ENCODE results near the gene NPHP1. TPM values are rescaled to one million over a fixed set of nuclear protein-coding genes. Genes with fewer than 3 reads are reported as not detected.
A peak's percentile ranks its signal among the peaks of the same experiment; 100 is the strongest.
"Not testable (repeated sequence)": the region's sequence is repeated elsewhere in the genome, so short reads cannot be mapped to it uniquely, and the experiment has no call there.

NPHP1 gene
- total RNA-seq, result 0.15 TPM

DNA sequence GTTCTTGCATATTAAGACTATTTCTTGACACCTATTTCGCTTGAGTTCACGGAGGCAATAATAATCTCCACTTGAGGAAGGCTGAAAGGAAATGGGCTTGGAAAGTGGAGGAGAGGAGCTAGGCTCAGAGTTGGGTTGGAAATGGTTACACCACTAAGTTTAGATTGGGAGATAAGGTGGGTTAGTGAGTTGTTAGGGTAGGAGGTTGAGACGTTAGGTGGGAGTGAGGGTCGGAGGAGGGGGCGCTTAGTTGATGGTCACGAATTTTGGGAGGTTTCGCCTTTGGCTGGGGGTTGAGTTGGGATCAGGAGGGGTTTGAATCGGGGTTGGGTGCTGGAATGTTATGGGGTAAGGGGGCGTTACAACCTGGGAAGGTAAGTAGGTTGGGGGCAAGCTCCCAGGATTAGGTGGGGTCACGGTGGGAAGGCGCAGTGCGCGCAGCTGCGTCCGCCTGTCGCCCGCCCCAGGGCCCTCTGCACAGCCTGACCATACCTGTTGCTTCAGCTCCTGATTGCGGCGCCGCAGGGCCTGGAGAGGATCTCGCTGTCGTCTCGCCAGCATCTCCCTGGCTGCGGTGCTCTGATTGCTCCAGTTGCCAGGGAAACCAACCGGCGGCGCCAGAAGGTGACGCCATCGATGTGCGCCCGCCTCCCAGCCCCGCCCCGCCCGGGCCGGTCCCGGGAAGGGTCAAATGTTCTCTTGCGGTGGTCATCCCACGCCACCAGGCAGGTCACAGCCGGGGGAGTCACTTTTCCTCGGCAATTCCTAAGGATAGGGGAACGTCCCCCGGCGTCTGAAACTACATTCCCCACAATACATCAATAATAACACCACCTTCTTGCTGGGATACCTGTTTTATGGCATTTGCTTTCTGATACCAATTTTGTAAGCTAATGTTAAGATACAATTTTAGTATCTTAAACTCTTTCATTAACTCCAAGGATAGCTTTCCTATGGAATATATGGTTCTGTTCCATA lies at the start of gene NPHP1:
NPHP1 (minus strand) TSS at position 606 of the 978 bp plus-strand sequence; CDS start at position 561, 45 bp downstream.
- DNase-seq (ENCODE audit: low spot score), result peak; percentile 90
- peak; percentile 99 for ATAC-seq

- DNase-seq (ENCODE audit: low spot score); ATAC-seq: not testable (repeated sequence)
Measured at GRCh38 chr2:110248081-110248795, 43.4 kb upstream of the NPHP1 start.

- peak; percentile 82 for ATAC-seq
Measured at GRCh38 chr2:110245488-110246435, 40.9 kb upstream of the NPHP1 start.

DNA sequence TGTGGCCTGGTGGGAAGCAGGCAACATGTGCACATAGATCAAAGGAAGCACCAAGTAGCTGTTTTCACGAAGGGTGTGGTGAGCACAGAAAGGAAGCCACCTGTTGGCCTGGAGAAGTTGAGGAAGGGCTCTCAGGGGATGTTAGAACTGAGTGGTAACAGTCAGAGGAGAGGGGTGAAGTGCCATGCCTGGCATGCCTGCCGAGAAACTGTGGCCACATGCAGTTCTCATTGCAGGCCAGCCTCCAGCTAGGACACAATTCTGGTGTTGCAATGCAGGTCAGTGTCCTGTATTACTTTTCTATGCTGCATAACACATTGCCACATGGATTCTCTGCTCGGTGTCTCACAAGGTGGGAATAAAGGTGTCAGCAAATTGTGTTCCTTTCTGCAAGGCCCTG lies 38.5 kb upstream of the NPHP1 start:
- DNase-seq (ENCODE audit: low spot score), result not testable (repeated sequence)
- peak; percentile 73 for ATAC-seq

More at GRCh38 chr2:110245488-110246435, 40.9 kb upstream of the NPHP1 start:
- not testable (repeated sequence) for DNase-seq (ENCODE audit: low spot score)

DNA sequence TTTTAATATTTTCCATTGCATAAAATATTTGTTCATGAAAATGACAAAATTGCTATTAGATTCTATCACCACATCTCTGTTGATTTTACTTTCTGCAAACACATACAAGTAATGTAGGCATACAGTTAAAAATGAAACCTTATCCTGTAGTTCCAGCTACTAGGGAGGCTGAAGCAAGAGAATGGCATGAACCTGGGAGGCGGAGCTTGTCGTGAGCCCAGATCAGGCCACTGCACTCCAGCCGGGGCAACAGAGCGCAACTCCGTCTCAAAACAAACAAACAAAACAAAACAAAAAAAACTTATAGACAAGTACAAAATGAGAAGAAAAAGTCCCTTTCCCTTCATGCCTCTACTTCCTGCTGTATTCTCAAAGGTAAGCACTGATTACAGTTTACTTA lies 29.7 kb upstream of the NPHP1 start:
- ATAC-seq, result peak; percentile 66
- DNase-seq (ENCODE audit: low spot score), result not testable (repeated sequence)

GRCh38 chr2:110229886-110230285 lies 25.1 kb upstream of the NPHP1 start:
- ATAC-seq; DNase-seq (ENCODE audit: low spot score): not testable (repeated sequence)

DNA sequence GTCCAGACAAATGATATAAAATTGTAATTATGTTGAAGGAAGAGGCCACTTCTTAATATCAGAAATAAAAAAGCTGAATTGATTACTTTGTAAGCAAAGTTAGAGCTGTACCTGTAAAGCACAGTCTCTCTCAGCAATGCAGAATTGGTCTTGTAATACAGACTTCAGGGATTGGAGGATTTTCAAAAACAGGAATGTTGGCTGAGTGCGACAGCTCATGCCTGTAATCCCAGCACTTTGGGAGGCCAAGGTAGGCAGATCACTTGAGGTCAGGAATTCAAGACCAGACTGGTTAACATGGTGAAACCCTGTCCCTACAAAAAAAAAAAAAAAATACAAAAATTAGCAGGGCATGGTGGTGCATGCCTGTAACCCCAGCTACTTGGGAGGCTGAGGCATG lies 17.8 kb upstream of the NPHP1 start:
- not testable (repeated sequence) for DNase-seq (ENCODE audit: low spot score); ATAC-seq

DNA sequence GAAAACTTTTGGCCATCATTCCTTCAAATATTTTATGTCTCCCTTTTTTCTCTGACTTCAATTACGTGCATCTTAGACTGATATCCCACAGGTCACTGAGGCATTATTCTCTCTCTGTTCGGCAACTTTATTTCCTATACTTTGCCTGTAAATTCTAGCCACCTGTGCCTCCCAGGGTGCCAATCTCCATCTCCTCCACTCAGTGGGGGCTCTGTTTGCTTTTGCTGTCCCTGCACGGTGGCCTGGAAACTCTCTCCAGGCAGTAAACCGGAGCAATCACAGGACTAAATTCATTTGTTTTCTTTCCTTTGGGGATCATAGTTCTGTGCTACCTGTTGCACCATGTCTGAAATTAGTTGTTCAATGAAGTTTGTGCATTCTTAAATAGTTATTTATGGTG lies 17.1 kb upstream of the NPHP1 start:
- DNase-seq (ENCODE audit: low spot score) (no peak), ATAC-seq (no peak)

GRCh38 chr2:110220190-110220564 lies 15.4 kb upstream of the NPHP1 start:
- ATAC-seq, result no peak

DNA sequence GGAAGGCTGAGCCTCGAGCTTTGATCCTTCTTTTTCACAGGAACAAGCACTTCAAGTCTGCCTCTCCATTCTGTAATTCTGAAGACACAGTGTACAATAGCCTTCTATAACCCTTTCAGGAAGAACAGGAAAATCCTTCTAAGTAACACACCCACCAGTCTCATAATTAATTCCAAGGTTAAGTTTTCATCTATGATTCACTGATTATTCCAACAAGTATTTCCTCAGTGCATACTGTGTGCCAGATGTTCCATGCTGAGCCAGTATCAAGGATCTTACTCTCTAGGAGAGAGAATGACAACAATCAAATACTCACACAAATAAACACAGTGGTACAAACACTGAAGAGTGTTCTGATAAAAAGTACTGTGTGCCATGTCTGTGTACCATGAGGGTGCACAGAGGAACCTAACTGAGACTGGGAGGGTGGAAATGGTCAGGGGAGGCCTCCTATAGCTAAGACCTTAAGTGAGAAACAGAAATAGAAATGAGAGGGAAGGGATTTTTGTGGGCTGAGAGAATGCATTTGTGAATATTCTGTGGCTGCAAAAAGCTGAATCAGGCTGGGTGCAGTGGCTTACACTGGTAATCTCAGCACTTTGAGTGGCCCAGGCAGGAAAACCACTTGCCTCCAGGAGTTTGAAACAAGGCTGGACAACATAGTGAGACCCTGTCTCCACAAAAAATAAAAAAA lies 14.8 kb upstream of the NPHP1 start:
- ATAC-seq, result no peak
- DNase-seq (ENCODE audit: low spot score), result no peak

More at GRCh38 chr2:110220190-110220564, 15.4 kb upstream of the NPHP1 start:
- no peak for DNase-seq (ENCODE audit: low spot score)

- not testable (repeated sequence) for DNase-seq (ENCODE audit: low spot score); ATAC-seq
Measured at GRCh38 chr2:110218889-110219288, 14.1 kb upstream of the NPHP1 start.

GRCh38 chr2:110216803-110217202 lies 12.0 kb upstream of the NPHP1 start:
- DNase-seq (ENCODE audit: low spot score), result no peak
- ATAC-seq, result no peak

DNA sequence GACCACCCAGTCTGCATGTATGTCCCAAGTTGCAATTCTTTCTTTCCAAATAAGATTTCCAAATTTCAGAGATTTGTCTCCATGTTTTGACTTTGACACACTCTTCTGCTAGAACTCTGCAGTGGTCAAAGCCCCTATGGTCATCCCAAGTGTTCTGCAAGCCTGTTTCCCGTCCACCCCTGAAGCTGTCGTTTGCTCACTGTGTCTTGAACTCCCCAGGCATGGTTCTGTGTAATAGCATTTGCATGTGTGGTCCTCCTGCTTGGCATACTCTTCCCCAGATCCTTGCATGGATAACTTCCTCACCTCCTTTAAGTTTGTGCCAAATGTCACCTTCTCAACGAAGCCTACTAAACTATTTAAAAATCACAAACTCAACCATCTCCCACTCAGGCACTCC lies 11.4 kb upstream of the NPHP1 start:
- no peak for ATAC-seq
- no peak for DNase-seq (ENCODE audit: low spot score)

DNA sequence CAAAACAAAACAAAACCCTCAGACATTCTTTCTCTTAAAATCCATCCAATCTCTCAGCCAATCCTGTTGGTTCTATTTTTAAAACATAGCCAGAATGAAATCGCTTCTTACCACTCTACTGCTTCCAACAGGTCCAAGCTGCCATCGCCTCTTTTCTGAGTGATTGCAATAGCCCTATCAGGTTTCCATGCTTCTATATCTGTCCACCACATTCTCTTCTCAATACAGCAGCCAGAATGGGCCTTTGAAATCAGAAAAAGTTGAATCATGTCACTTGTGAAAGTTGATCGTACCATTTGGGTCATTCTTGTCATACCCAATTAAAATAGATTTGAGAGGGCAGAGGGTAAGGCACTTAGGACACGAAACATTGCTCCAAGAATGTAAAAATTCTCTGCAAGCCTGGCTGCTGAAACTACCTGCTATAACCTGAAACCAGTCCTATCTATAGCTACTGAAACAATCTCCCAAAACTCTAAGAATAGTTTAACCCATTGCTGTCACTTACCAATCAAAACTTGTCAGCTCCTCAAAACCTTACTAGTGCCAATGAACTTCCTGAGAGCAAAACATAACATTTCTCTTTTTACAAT lies 10.8 kb upstream of the NPHP1 start:
- ATAC-seq (no peak), DNase-seq (ENCODE audit: low spot score) (no peak)

DNA sequence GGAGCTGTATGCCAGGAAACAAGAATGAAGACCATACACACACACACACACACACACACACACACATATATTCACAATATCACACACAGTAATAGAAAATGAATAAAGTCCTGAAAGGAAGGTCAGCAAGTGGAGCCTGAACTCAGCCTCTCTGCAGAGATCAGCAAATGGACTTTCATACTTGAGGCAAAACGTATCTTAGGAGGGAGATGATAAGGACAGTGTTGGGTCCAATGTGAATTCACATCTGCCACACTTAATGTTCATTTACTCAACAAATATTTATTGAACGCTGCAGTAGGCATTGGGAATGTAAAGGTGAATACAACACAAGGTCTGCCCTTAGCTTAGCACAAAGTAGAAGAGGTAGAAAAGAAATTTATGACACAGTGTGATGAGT lies 10.3 kb upstream of the NPHP1 start:
- DNase-seq (ENCODE audit: low spot score) (no peak), ATAC-seq (no peak)

DNA sequence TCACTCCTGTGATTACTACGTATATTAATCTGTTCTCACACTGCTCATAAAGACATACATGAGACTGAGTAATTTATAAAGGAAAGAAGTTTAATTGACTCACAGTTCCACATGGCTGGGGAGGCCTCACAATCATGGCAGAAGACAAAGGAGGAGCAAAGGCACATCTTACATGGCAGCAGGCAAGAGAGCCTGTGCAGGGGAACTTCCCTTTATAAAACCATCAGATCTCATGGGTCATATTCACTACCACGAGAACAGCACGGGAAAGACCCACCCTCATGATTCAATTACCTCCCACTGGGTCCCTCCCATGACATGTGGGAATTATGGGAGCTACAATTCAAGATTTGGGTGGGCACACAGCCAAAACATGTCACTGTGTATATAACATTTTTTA lies 8.7 kb upstream of the NPHP1 start:
- DNase-seq (ENCODE audit: low spot score); ATAC-seq: not testable (repeated sequence)

- ATAC-seq (peak; percentile 98), DNase-seq (ENCODE audit: low spot score) (peak; percentile 80)
Measured at GRCh38 chr2:110211938-110212858, 7.4 kb upstream of the NPHP1 start, which contains the start of gene MTLN. TSS of gene MTLN (minus strand) at chr2:110212547. CDS start at chr2:110212525, 22 bp downstream.
